IMR-90 (cell line): ENCODE data around the gene CEP170B. TPM values are rescaled to one million over a fixed set of nuclear protein-coding genes. Genes with fewer than 3 reads are reported as not detected.
A peak's percentile ranks its signal among the peaks of the same experiment; 100 is the strongest.

ENCODE experiments used
- ATAC-seq: fragments of 200-7000 bp; cut with Tn5 transposase; 2 replicates; pipeline ENCODE4 v1.9.1; 2020; ENCODE audit warnings: low read depth, mild to moderate bottlenecking, moderate library complexity
- BruUV-seq: library from RNA; stranded (reverse); fragments of 400-500 nt; replicated peaks from 2 replicates; lab custom pipeline; 2021; lab: Mats Ljungman, UMichigan
- CTCF ChIA-PET: fragments of 300-600 bp; formaldehyde crosslinking; extraction: SDS; loops from one replicate; lab custom pipeline; 2021; ENCODE audit warnings: antibody characterized with exemption; lab: Yijun Ruan, JAX
- POLR2A ChIA-PET: fragments of 300-600 bp; sonication (Branson Sonifier 250); formaldehyde crosslinking; loops from one replicate; lab custom pipeline; 2022; ENCODE audit warnings: antibody characterized with exemption; ENCODE audit not compliant: unreplicated experiment; lab: Charles Lee
- DNase-seq: peaks from one replicate; pipeline ENCODE4 v3.0.0; 2013
- H2AFZ ChIP-seq: replicated peaks from 2 replicates; pipeline ENCODE3; 2013; ENCODE audit warnings: low read length, mild to moderate bottlenecking; ENCODE audit not compliant: poor library complexity
- H2AK5ac ChIP-seq: 2 replicates; pipeline ENCODE4 v1.6.1; 2013; ENCODE audit warnings: low read depth, low read length, inconsistent platforms
- H2AK9ac ChIP-seq: replicated peaks from 2 replicates; pipeline ENCODE3; 2013; ENCODE audit warnings: mild to moderate bottlenecking, low read depth, low read length, moderate library complexity; ENCODE audit not compliant: poor library complexity
- H2BK120ac ChIP-seq: 2 replicates; pipeline ENCODE4 v1.6.1; 2013; ENCODE audit warnings: low read depth, low read length, inconsistent platforms
- H2BK15ac ChIP-seq: 3 replicates; pipeline ENCODE4 v1.6.1; 2013; ENCODE audit warnings: low read depth, low read length, inconsistent platforms
- H2BK20ac ChIP-seq: 2 replicates; pipeline ENCODE4 v1.6.1; 2013; ENCODE audit warnings: low read depth, mild to moderate bottlenecking, inconsistent platforms, low read length, moderate library complexity
- H2BK5ac ChIP-seq: 2 replicates; pipeline ENCODE4 v1.6.1; 2013; ENCODE audit warnings: mild to moderate bottlenecking, low read depth, low read length, inconsistent platforms; ENCODE audit not compliant: poor library complexity, severe bottlenecking
- H3K14ac ChIP-seq: replicated peaks from 2 replicates; pipeline ENCODE4 v1.6.1; 2013; ENCODE audit warnings: low read depth, low read length, inconsistent platforms
- H3K18ac ChIP-seq: 2 replicates; pipeline ENCODE4 v1.6.1; 2013; ENCODE audit warnings: low read depth, low read length, control low read depth
- H3K23ac ChIP-seq: 2 replicates; pipeline ENCODE4 v1.6.1; 2013; ENCODE audit warnings: low read depth, low read length, inconsistent platforms
- H3K27ac ChIP-seq: 2 replicates; pipeline ENCODE4 v1.5.1; 2013; ENCODE audit warnings: mild to moderate bottlenecking, control low read depth, low read length; ENCODE audit not compliant: insufficient read depth
- H3K27me3 ChIP-seq: 2 replicates; pipeline ENCODE4 v1.6.1; 2013; ENCODE audit warnings: low read length; ENCODE audit not compliant: control insufficient read depth, insufficient read depth
- H3K36me3 ChIP-seq: 2 replicates; pipeline ENCODE4 v1.6.1; 2013; ENCODE audit warnings: low read length, mixed read lengths; ENCODE audit not compliant: control insufficient read depth, insufficient read depth
- H3K4ac ChIP-seq: 2 replicates; pipeline ENCODE4 v1.6.1; 2013; ENCODE audit warnings: low read depth, low read length, inconsistent platforms
- H3K4me1 ChIP-seq: 2 replicates; pipeline ENCODE4 v1.6.1; 2013; ENCODE audit warnings: low read length, mixed read lengths; ENCODE audit not compliant: control insufficient read depth, insufficient read depth
- H3K4me2 ChIP-seq: 2 replicates; pipeline ENCODE4 v1.6.1; 2013; ENCODE audit warnings: low read depth, mild to moderate bottlenecking, control low read depth, low read length, moderate library complexity
- H3K4me3 ChIP-seq: 2 replicates; pipeline ENCODE4 v1.5.1; 2013; ENCODE audit warnings: low read depth, mild to moderate bottlenecking, control low read depth, low read length, moderate library complexity; ENCODE audit not compliant: insufficient read depth
- H3K56ac ChIP-seq: 2 replicates; pipeline ENCODE4 v1.6.1; 2013; ENCODE audit warnings: low read length, inconsistent platforms; ENCODE audit not compliant: insufficient read depth; ENCODE audit errors: extremely low read depth
- H3K79me1 ChIP-seq, 2 experiments: 2 replicates each; pipeline ENCODE4 v1.6.1; 2013; ENCODE audit warnings: low read length in 2 of 2, inconsistent platforms in 1 of 2, low read depth in 1 of 2
- H3K9ac ChIP-seq: 2 replicates; pipeline ENCODE4 v1.6.1; 2013; ENCODE audit warnings: low read depth, low read length, control low read depth
- H3K9me1 ChIP-seq: 2 replicates; pipeline ENCODE4 v1.6.1; 2013; ENCODE audit warnings: low read length, inconsistent platforms; ENCODE audit not compliant: insufficient read depth
- H3K9me3 ChIP-seq: 2 replicates; pipeline ENCODE4 v1.6.1; 2013; ENCODE audit warnings: low read length; ENCODE audit not compliant: control insufficient read depth, insufficient read depth
- H4K20me1 ChIP-seq: 2 replicates; pipeline ENCODE4 v1.6.1; 2013; ENCODE audit warnings: low read length, inconsistent platforms; ENCODE audit not compliant: insufficient read depth
- H4K5ac ChIP-seq: 2 replicates; pipeline ENCODE4 v1.6.1; 2013; ENCODE audit warnings: mild to moderate bottlenecking, low read depth, low read length, control low read depth
- H4K8ac ChIP-seq, 2 experiments: 2 replicates each; pipeline ENCODE4 v1.6.1; 2013; ENCODE audit warnings: low read depth in 2 of 2, low read length in 2 of 2, control low read depth in 1 of 2, inconsistent platforms in 1 of 2
- H4K91ac ChIP-seq: 2 replicates; pipeline ENCODE4 v1.6.1; 2013; ENCODE audit warnings: low read depth, low read length, inconsistent platforms; ENCODE audit not compliant: insufficient read depth
- FOS ChIP-seq: fragments of 150-350 bp; IDR thresholded peaks from 2 replicates; pipeline ENCODE4 v1.6.1; 2016; ENCODE audit warnings: low read depth, low read length
- MAFK ChIP-seq: IDR thresholded peaks from 2 replicates; pipeline ENCODE4 v1.6.1; 2012; ENCODE audit warnings: low read depth, low read length, improper control_type of control experiment
- MAZ ChIP-seq: IDR thresholded peaks from 2 replicates; pipeline ENCODE4 v1.6.1; 2012; ENCODE audit warnings: low read depth, mild to moderate bottlenecking, low read length, improper control_type of control experiment, moderate library complexity, borderline replicate concordance
- POLR2A ChIP-seq: IDR thresholded peaks from 2 replicates; pipeline ENCODE4 v1.6.1; 2012; ENCODE audit warnings: mild to moderate bottlenecking, low read depth, low read length
- WGBS, 2 experiments: methylation state at CpG; one replicate each; pipeline versions ENCODE4 v1.1.5 to v1.1.7; 2013; ENCODE audit warnings: missing lambda C conversion rate in 2 of 2; ENCODE audit not compliant: insufficient read length in 1 of 2; ENCODE audit errors: extremely low coverage in 2 of 2; 5-methylcytosine and 5-hydroxymethylcytosine counted together
- dilution Hi-C: fragments of 300-500 bp; cut with HindIII; formaldehyde crosslinking; loops from one replicate; pipeline ENCODE4 v1.14.3; 2018; ENCODE audit warnings: low sequenced_read_pairs; ENCODE audit not compliant: unreplicated experiment
- in situ Hi-C: fragments of 300-500 bp; cut with MboI; formaldehyde crosslinking; loops from 3 replicates; pipeline ENCODE4 v1.14.3; 2019; ENCODE audit warnings: low sequenced_read_pairs, inconsistent platforms, mixed read lengths
- intact Hi-C: fragments of 100-400 bp; cut with micrococcal nuclease; formaldehyde crosslinking; loops from 2 replicates; pipeline ENCODE4 v1.10.0; 2022
- polyA plus RNA-seq, 3 experiments: library from polyadenylated mRNA; depleted of rRNA; stranded (reverse); fragments of >200 nt; gene quantifications; 2 replicates each; pipeline ENCODE4 v1.2.3, GENCODE V29; 2012; ENCODE audit warnings: low replicate concordance in 1 of 3
- total RNA-seq: library from RNA; depleted of rRNA; stranded (reverse); fragments of >200 nt; gene quantifications from 2 replicates; pipeline ENCODE4 v1.2.3, GENCODE V29; 2012

Gene CEP170B
- total and polyA plus RNA-seq, 2 of the 4 experiments (the other 2 are of a cell fraction) = 3.6 to 13.1 TPM

GRCh38 chr14:104930526-104931303 is 65.6 kb downstream of the CEP170B start (continued):
- TF ChIP-seq FOS = no peak

GRCh38 chr14:104931304-104931770 is 66.3 kb downstream of the CEP170B start:
- H2BK120ac ChIP-seq = no peak overlapping the region
- DNase-seq = no peak
- H4K5ac ChIP-seq = no peak overlapping the region
- CTCF ChIA-PET = no interaction called here
- no TSS peak for BruUV-seq
- no peak overlapping the region for H2BK20ac ChIP-seq
- no peaks in the 10 kb centered on the region for H3K9me3 ChIP-seq
- H2AK9ac ChIP-seq = no peak overlapping the region
- no peak overlapping the region for H4K8ac ChIP-seq
- in situ Hi-C loops = no loop called here
- H2AK5ac ChIP-seq = no peak overlapping the region
- no peaks in the 10 kb centered on the region for H3K36me3 ChIP-seq
- no peak overlapping the region for H3K18ac ChIP-seq
- H2BK15ac ChIP-seq = no peak overlapping the region
- H3K79me1 ChIP-seq = no peaks in the 10 kb centered on the region
- no peak overlapping the region for H3K4me2 ChIP-seq
- H3K9me1 ChIP-seq = no peaks in the 10 kb centered on the region
- no peak overlapping the region for H2BK5ac ChIP-seq
- no peaks in the 10 kb centered on the region for H4K20me1 ChIP-seq
- no peak overlapping the region for H3K4ac ChIP-seq
- H3K4me1 ChIP-seq = peaks cover 2% of the 10 kb centered on the region; the same call in 1 of the 2 replicates
- no peak for ATAC-seq
- no peak overlapping the region for H3K14ac ChIP-seq
- POLR2A ChIA-PET = no interaction called here
- no peak overlapping the region for H3K27ac ChIP-seq
- no peak overlapping the region for H3K56ac ChIP-seq
- intact Hi-C loops = loop anchor here (5.0 kb wide), 1 partner anchor 41 kb away; no protein-coding TSS in a partner anchor
- no peak overlapping the region for H4K91ac ChIP-seq
- no peak overlapping the region for H3K4me3 ChIP-seq
- no CpG with 5 or more reads among the region's 9 CpGs for WGBS, 2 experiments
- no peak overlapping the region for H3K23ac ChIP-seq
- no peak for TF ChIP-seq POLR2A
- no peak for TF ChIP-seq MAZ
- TF ChIP-seq MAFK = no peak
- dilution Hi-C loops = loop anchor here (10.0 kb wide), 1 partner anchor 123 kb away; no protein-coding TSS in a partner anchor
- H3K9ac ChIP-seq = no peak overlapping the region
- peak overlapping the region; percentile 32 for H2AFZ ChIP-seq
- peaks cover 54% of the 10 kb centered on the region for H3K27me3 ChIP-seq
